GM18867 (cell line): ENCODE results near the gene FOXL3.
"Not testable (repeated sequence)": the region's sequence is repeated elsewhere in the genome, so short reads cannot be mapped to it uniquely, and the experiment has no call there.

Experiments used
- ATAC-seq: cut with Tn5 transposase; IDR thresholded peaks from one replicate; pipeline ENCODE4 v1.9.1; 2021; ENCODE audit warnings: mild to moderate bottlenecking, moderate library complexity; ENCODE audit not compliant: unreplicated experiment

FOXL3 gene

GRCh38 chr7:286266-286665, 3.7 kb upstream of the FOXL3 start:
- no peak for ATAC-seq

DNA sequence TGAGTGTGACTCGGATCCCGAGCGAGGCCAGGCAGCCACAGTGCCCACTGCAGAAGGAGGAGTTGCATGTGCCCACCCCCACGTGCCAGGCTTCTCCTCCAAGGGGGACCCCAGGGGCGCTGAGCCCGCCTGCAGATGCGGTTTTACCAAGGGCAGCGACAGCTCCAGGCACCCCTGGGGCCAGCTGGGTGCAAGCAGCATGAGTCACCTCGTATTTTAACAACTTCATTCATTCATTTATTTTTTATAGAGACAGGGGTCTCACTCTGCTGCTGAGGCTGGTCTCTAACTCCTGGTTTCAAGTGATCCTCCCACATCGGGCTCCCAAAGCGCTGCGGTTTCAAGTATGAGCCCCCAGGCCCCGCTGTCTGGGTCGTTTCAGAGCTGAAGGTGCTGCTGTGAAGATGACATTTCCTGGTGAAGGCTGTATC, 1.3 kb upstream of the FOXL3 start:
- no peak for ATAC-seq

- ATAC-seq: no peak
These were observed 688 bp upstream of the FOXL3 start for GRCh38 chr7:289209-289755.

- ATAC-seq: no peak
These were observed 793 bp downstream of the FOXL3 start for GRCh38 chr7:290554-291372.

- no peak for ATAC-seq
These were observed 1.6 kb downstream of the FOXL3 start for GRCh38 chr7:291373-292092.

GRCh38 chr7:292226-292625, 2.3 kb downstream of the FOXL3 start:
- ATAC-seq: no peak

DNA sequence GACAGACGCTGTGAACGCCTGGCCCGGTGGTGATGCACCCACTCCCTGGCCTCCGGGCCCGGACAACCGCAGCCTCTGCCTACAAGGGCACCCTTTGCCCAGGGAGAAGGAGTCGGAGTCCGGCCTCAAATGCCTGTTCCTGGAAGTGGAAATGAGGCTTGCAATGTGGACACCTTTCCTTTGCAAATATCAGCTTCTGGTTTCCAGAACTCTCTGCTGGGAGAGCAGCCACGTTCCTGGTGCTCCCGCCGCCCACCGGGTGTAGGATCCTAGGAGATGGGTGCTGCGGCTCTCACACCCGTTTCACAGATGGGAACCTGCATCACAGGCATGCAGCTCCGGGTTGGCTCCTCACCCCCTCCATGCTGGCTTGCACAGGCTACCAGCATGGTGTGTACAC, 2.9 kb downstream of the FOXL3 start:
- no peak for ATAC-seq

GRCh38 chr7:293681-294439, 3.9 kb downstream of the FOXL3 start:
- ATAC-seq: no peak

GRCh38 chr7:294440-295154, 4.6 kb downstream of the FOXL3 start:
- no peak for ATAC-seq

DNA sequence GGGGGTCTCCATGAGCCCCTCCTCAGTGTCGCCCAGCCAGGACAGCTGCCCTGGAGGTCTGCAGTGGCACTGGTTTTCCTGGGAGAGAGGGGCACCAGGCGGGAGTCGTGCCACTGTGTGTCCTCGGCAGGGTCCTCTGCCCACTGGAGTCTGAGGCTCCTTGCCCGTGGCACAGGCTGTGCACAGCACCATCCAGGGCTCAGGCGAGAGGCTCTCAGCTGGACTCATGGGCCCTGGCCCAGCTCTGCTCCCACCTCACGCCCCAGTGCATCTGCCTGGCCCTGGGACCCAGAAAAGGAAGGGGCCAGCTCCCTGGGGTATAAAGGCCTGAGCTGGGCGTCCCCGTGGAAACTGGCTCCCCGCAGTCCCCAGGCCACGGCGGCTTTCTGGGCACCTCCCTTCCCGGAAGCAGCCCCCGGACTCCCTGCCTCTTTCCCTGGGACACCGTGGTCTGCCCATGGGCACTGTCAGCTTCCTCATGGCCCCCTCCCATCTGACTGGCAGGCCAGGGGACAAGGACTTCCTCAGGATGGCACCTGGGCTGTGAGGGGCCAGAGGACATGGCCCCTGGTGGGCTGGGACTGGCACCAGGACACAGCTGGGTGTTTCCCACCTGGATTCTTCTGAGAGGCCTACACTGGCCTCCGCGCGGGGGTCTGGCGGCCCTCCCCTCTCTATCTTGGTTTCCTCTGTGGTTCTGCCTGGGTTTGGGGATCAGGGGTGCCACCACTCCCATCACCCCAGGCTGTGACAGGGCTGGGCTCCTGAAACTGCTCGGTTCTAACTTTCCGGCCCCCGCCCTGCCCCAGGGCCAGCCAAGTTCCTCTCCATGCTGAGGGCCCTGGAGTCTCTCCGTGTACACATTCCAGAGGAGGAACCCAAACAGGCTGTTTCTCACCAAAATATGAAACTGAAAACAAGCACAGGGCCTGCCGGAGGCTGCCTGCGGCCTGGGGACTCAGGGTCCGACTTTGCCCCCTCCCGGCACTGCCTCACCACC, 5.5 kb downstream of the FOXL3 start:
- no peak for ATAC-seq

- ATAC-seq: no peak
These were observed 6.5 kb downstream of the FOXL3 start for GRCh38 chr7:296373-296945.

- ATAC-seq: not testable (repeated sequence)
These were observed 7.2 kb downstream of the FOXL3 start for GRCh38 chr7:297141-297540.

GRCh38 chr7:297611-298374, 7.8 kb downstream of the FOXL3 start:
- no peak for ATAC-seq

- ATAC-seq: no peak
These were observed 8.4 kb downstream of the FOXL3 start for GRCh38 chr7:298375-298702.

DNA sequence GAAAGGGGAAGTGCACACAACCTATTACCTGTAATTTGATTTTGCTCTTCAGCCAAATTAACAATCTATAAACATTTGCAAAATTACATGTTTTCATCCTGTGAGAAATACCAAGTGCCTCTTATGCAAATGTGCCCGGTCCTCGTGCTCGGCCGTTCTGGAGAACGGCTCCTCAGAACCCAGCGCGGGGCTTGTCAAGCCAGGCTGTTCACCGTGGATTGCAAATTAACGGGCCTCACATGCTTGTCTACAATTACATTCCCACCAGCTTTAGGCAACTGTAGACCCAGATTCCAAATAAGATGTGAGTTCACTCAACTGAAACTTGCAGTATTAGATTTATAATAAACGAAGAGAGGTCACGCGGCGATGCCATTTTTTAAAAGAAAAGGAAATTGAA, 8.8 kb downstream of the FOXL3 start:
- no peak for ATAC-seq

DNA sequence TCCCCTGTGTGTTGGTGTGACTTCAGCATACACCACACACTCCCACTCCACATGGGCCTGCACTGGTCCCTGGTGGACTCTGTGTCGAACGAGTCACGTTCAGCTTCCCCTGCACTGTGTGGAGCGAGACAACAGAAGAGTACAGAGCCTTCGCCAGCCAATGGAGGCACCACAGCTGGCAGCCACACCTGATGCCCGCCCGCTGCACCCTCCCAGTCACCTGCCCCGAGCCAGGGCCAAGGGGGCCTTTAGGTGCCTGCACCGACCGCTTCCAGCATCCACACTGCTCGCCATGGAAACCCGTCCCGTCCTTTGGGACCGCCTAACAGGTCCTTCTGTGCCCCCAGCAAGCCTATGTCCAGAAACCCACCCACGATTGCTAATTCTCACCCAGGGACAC, 9.2 kb downstream of the FOXL3 start:
- no peak for ATAC-seq

GRCh38 chr7:299628-300027, 9.7 kb downstream of the FOXL3 start:
- no peak for ATAC-seq

- no peak for ATAC-seq
These were observed 10.1 kb downstream of the FOXL3 start for GRCh38 chr7:300048-300447.
